Stimulated activated CD4-positive, alpha-beta T cell treated with anti-CD3 and anti-CD28 coated beads, Interleukin-12 subunit alpha, Interleukin-12 subunit beta, amount 100 ng/mL, for 24 hours (primary cell): Measurements from ENCODE around the gene PRSS8.
A peak's percentile ranks its signal among the peaks of the same experiment; 100 is the strongest.

Experiments used
- DNase-seq, 2 experiments: peaks; one replicate each; pipeline ENCODE4 v3.0.0-alpha.2; 2020; ENCODE audit warnings: low read depth in 2 of 2

The PRSS8 gene

GRCh38 chr16:31128711-31129567 is 6.6 kb downstream of the PRSS8 start:
- DNase-seq: no peak

GRCh38 chr16:31127182-31127581 is 8.3 kb downstream of the PRSS8 start:
- no peak for DNase-seq

GRCh38 chr16:31125844-31126243 is 9.7 kb downstream of the PRSS8 start:
- DNase-seq: no peak

GRCh38 chr16:31120129-31120528 is 15.4 kb downstream of the PRSS8 start:
- DNase-seq: no peak

- no peak for DNase-seq
These were observed 17.0 kb downstream of the PRSS8 start for GRCh38 chr16:31118223-31119155.

GRCh38 chr16:31117384-31118222 is 17.9 kb downstream of the PRSS8 start, which contains the start of gene KAT8:
KAT8 (plus strand) TSS chr16:31117664; CDS start chr16:31117682, 18 bp downstream.
- DNase-seq: peak; percentile 94 to 98

GRCh38 chr16:31114468-31114867 is 21.1 kb downstream of the PRSS8 start:
- DNase-seq: no peak

GRCh38 chr16:31113121-31114120 is 22.1 kb downstream of the PRSS8 start:
- DNase-seq: no peak

GRCh38 chr16:31112711-31113110 is 22.8 kb downstream of the PRSS8 start:
- no peak for DNase-seq

GRCh38 chr16:31111881-31112466 is 23.6 kb downstream of the PRSS8 start:
- no peak for DNase-seq

GRCh38 chr16:31110106-31111034 is 25.2 kb downstream of the PRSS8 start:
- no peak for DNase-seq

GRCh38 chr16:31109622-31110021 is 25.9 kb downstream of the PRSS8 start:
- DNase-seq: no peak

GRCh38 chr16:31108794-31109558 is 26.6 kb downstream of the PRSS8 start:
- no peak for DNase-seq

GRCh38 chr16:31108035-31108793 is 27.3 kb downstream of the PRSS8 start, which contains the start of gene BCKDK:
BCKDK (plus strand) TSS chr16:31108386; CDS start chr16:31109224, 838 bp downstream.
- DNase-seq: peak; percentile 58 to 74

GRCh38 chr16:31107465-31107867 is 28.1 kb downstream of the PRSS8 start:
- peak in 1 of 2 experiments; percentile 39 for DNase-seq

GRCh38 chr16:31106509-31107464 is 28.7 kb downstream of the PRSS8 start:
- no peak for DNase-seq
